Brain microvascular endothelial cell (primary cell): ENCODE data around the gene OR52N2.

Experiments
- DNase-seq: peaks from one replicate; pipeline ENCODE4 v3.0.0-alpha.2; 2020
- H3K27ac ChIP-seq: fragments of 250-450 bp; sonication (Bioruptor Pico); 2 replicates; pipeline ENCODE4 v1.5.1; 2020; ENCODE audit warnings: mild to moderate bottlenecking, moderate library complexity
- H3K27me3 ChIP-seq: fragments of 250-450 bp; sonication (Bioruptor Pico); replicated peaks from 2 replicates; pipeline ENCODE4 v1.5.1; 2020; ENCODE audit warnings: mild to moderate bottlenecking
- H3K36me3 ChIP-seq: fragments of 250-450 bp; sonication (Bioruptor Pico); replicated peaks from 2 replicates; pipeline ENCODE4 v1.5.1; 2020; ENCODE audit warnings: mild to moderate bottlenecking
- H3K4me3 ChIP-seq: 2 replicates; pipeline ENCODE4 v1.5.1; 2011; ENCODE audit warnings: low read depth, mild to moderate bottlenecking, control low read depth, low read length, moderate library complexity
- CTCF ChIP-seq: IDR thresholded peaks from 2 replicates; pipeline ENCODE4 v1.5.1; 2011; ENCODE audit warnings: low read depth, mild to moderate bottlenecking, moderate library complexity, low read length, control low read depth, inconsistent platforms; ENCODE audit errors: missing control alignments
- in situ Hi-C: cut with HindIII; loops from 2 replicates; pipeline ENCODE4 v1.10.0; 2017; ENCODE audit warnings: low sequenced_read_pairs, low pct_ligation_motif_present

Gene OR52N2

DNA sequence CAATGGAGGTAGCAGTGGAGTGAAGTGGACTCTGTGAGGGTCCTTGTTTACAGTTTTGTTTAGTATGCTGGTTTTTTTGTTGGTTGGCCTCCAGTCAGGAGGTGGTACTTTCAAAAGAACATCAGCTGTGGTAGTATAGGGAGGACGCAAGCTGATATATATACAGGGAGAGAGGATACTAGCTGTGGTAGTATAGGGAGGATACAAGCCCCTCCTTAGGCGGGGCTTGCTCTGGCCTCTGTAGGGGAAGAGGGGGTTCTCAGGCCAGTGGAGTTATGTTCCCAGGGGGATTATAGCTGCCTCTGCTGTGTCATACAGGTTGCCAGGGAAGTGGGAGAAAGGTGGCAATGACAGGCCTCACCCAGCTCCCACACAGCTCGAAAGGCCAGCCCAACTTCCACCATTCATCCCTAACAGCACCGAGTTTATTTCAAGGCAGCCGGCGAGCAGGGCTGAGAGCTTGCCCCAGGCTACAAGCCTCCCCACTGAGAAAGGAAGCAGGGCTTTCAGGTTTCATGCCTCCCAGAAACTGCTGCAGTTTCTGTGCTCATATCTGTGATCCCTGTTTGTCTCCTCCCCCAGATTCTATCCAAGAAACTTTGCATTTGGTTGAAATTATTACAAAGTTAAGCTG is 22.6 kb downstream of the OR52N2 start:
- no peak for TF ChIP-seq CTCF
- in situ Hi-C loops, result no loop called here

DNA sequence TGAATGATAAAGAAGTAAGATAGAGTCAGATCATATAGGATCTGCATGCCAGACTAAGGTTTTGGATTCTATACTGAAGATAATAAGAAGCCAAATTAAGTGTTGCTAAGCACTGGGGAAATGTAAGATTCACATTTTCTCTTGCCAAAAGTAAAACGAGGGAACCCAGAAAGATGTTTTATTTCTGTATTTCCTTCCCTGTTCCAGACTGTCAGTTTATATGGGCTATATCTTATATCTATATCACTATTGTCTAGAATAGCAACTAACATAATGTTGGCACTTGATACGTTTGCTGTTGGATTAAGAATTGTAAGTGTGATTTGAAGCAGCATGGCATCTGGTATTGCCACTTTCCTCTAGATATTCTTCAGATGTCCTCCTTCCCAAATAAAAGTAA is 24.7 kb downstream of the OR52N2 start:
- TF ChIP-seq CTCF, result no peak
- Histone ChIP-seq H3K36me3 (no peaks in the 10 kb centered on the region), H3K27ac (no peak overlapping the region), H3K4me3 (no peak overlapping the region), H3K27me3 (no peaks in the 10 kb centered on the region)
- in situ Hi-C loops, result no loop called here
- no peak for DNase-seq

More for the DNA sequence above, 22.6 kb downstream of the OR52N2 start:
- no peak for DNase-seq
- H3K4me3 ChIP-seq, result no peak overlapping the region
- H3K27ac ChIP-seq, result no peak overlapping the region
- no peaks in the 10 kb centered on the region for H3K36me3 ChIP-seq
- H3K27me3 ChIP-seq, result no peaks in the 10 kb centered on the region

DNA sequence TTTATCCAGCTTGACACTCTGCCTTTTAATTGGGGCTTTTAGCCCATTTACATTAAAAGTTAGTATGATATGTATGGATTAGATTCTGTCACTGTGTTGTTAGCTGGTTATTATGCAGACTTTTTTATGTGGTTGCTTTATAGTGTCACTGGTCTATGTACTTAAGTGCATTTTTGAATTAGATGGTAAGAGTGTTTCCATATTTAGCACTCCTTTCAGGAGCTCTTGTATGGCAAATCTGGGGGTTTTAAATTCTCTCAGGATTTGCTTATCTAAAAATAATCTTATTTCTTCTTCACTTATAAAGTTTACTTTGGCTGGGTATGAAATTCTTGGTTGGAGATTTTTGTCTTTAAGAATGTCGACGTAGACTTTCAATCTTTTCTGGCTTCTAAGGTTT is 29.0 kb downstream of the OR52N2 start:
- H3K27me3 ChIP-seq, result no peaks in the 10 kb centered on the region
- H3K36me3 ChIP-seq, result no peaks in the 10 kb centered on the region
- no peak for DNase-seq
- no peak overlapping the region for H3K27ac ChIP-seq
- no peak overlapping the region for H3K4me3 ChIP-seq
- in situ Hi-C loops, result no loop called here
- TF ChIP-seq CTCF, result no peak

DNA sequence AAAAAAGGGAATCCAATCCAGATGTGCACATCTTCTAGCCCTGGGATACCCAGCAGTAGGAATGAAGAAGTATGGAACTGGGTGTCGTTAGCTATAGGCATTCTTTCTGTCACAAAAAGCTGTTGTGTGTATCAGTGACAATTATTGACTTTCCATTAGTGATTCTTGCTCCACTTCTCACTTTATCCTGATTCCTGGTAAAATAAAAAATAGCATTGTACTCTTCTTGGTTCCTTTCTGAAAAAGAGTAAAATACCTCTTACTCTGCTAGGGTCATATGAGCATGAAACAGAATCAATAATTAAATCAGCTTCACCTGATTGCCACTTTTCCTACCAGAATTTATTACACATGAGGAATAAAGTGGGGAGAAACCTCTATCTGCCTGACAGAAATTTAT is 33.1 kb downstream of the OR52N2 start, which contains the start of gene OR52E6:
Gene OR52E6, minus strand, starts transcription at position 101 of the 400 bp plus-strand sequence. Its CDS starts 0 bp downstream, at position 101.
- no peak within 1 kb of the TSS for H3K4me3 ChIP-seq
- no peak for DNase-seq
- TF ChIP-seq CTCF, result no peak
- no peak within 1 kb of the TSS for H3K27ac ChIP-seq
- H3K27me3 ChIP-seq, result no peaks in the 10 kb centered on the region
- no peaks in the 10 kb centered on the region for H3K36me3 ChIP-seq
- in situ Hi-C loops, result no loop called here

DNA sequence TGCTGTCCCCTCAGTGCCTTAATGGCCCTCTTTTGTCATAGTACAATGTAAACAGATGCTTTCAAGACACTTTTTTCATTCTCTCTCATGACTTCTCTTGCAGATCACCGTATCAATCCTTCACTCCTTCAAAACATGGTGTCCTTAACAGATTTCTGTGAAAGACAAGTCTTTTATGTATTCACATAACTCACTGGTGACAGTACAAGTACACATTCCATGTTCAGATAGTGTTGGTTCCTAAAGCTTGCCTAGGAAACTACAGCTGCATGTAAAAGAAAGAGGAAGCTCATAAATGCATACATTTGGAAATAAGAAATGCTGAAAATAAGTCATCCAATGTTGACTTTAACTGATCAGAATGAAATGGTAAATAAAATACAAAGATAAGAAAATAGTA is 38.0 kb downstream of the OR52N2 start:
- no peak overlapping the region for H3K4me3 ChIP-seq
- TF ChIP-seq CTCF, result no peak
- H3K27me3 ChIP-seq, result no peaks in the 10 kb centered on the region
- no peaks in the 10 kb centered on the region for H3K36me3 ChIP-seq
- in situ Hi-C loops, result no loop called here
- no peak overlapping the region for H3K27ac ChIP-seq
- no peak for DNase-seq

DNA sequence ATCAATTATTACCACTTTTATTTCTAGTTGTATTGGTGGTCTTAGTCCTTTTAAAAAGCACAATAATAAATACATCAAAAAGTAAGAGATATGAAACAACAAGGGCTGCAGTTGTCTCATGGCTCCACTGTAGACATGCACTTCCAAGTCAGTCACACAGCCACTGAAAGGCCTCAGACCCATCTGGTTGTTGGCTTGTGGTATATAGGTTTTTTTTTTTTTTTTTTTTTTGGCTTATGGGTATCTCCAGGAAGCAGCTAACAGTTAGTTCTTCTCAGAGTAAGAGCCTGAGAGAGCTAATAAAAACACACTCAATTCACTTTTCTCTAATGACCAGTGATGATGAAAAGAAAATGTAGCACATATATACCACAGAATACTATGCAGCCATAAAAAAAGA is 39.0 kb downstream of the OR52N2 start:
- Histone ChIP-seq H3K27ac (no peak overlapping the region), H3K27me3 (no peaks in the 10 kb centered on the region), H3K36me3 (no peaks in the 10 kb centered on the region), H3K4me3 (no peak overlapping the region)
- in situ Hi-C loops, result no loop called here
- no peak for DNase-seq
- TF ChIP-seq CTCF, result no peak
